ENCODE measurements around the gene ZNF524. TPM values are rescaled to one million over a fixed set of nuclear protein-coding genes. Genes with fewer than 3 reads are reported as not detected.
A peak's percentile ranks its signal among the peaks of the same experiment; 100 is the strongest.

The ZNF524 gene
- total and polyA plus RNA-seq, 2 donors, result 13.3 to 25.0 TPM

DNA sequence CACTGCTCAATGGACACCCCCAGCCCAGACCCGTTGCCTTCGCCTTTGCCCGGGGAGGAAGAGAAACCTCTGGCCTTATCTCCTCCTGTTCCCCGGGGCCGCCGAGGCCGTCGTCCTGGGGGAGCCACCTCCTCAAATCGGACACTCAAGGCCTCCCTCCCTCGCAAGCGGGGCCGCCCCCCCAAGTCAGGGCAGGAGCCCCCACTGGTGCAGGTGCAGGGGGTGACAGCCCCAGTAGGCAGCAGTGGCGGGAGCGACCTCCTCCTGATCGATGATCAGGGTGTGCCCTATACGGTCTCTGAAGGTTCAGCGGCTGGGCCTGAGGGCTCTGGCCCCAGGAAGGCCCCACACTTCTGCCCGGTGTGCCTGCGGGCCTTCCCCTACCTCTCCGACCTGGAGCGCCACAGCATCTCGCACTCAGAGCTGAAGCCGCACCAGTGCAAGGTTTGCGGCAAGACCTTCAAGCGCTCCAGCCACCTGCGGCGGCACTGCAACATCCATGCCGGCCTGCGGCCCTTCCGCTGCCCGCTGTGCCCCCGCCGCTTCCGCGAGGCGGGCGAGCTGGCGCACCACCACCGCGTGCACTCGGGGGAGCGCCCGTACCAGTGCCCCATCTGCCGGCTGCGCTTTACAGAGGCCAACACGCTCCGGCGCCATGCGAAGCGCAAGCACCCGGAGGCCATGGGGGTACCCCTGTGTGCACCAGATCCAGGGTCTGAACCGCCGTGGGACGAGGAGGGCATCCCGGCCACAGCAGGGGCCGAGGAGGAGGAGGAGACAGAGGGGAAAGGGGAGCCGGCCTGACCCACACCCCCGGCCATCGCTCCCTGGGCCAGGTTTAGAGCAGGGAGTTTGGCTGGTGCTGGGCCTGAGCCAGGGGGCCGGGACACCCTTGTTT, 2.3 kb downstream of the ZNF524 start:
- Histone ChIP-seq H3K9me3 (ENCODE audit: control insufficient read depth in 2 of 2, insufficient read depth in 1 of 2, low read length in 1 of 2) (peaks cover 0 to 7% of the 10 kb centered on the region in 2 donors), H3K27me3 (ENCODE audit: control insufficient read depth in 2 of 2, insufficient read depth in 1 of 2, low read length in 1 of 2) (no peaks in the 10 kb centered on the region), H3K27ac (ENCODE audit: low read depth in 1 of 2, low read length in 1 of 2) (no peak overlapping the region), H3K36me3 (ENCODE audit: control insufficient read depth in 2 of 2, insufficient read depth in 2 of 2, low read length in 1 of 2) (peaks cover 1 to 7% of the 10 kb centered on the region in 2 donors), H3K4me1 (ENCODE audit: control insufficient read depth in 2 of 2, insufficient read depth in 2 of 2, low read length in 2 of 2) (peaks cover 16 to 49% of the 10 kb centered on the region in 2 donors), H3K4me3 (ENCODE audit: low read length in 2 of 2) (no peak overlapping the region)
- no peak for DNase-seq (ENCODE audit: low read depth in 6 of 9, low spot score in 9 of 9)
- WGBS, result 99% methylated on average over 60 of the region's 60 CpGs

GRCh38 chr19:55603115-55603514, 3.0 kb downstream of the ZNF524 start:
- Histone ChIP-seq H3K36me3 (ENCODE audit: control insufficient read depth in 2 of 2, insufficient read depth in 2 of 2, low read length in 1 of 2) (peaks cover 0 to 4% of the 10 kb centered on the region in 2 donors), H3K27ac (ENCODE audit: low read depth in 1 of 2, low read length in 1 of 2) (no peak overlapping the region), H3K4me3 (ENCODE audit: low read length in 2 of 2) (no peak overlapping the region), H3K4me1 (ENCODE audit: control insufficient read depth in 2 of 2, insufficient read depth in 2 of 2, low read length in 2 of 2) (peaks cover 16 to 49% of the 10 kb centered on the region in 2 donors), H3K27me3 (ENCODE audit: control insufficient read depth in 2 of 2, insufficient read depth in 1 of 2, low read length in 1 of 2) (no peaks in the 10 kb centered on the region), H3K9me3 (ENCODE audit: control insufficient read depth in 2 of 2, insufficient read depth in 1 of 2, low read length in 1 of 2) (peaks cover 0 to 7% of the 10 kb centered on the region in 2 donors)
- WGBS, result 98% methylated on average over 21 of the region's 21 CpGs
- DNase-seq (ENCODE audit: low read depth in 6 of 9, low spot score in 9 of 9), result no peak

DNA sequence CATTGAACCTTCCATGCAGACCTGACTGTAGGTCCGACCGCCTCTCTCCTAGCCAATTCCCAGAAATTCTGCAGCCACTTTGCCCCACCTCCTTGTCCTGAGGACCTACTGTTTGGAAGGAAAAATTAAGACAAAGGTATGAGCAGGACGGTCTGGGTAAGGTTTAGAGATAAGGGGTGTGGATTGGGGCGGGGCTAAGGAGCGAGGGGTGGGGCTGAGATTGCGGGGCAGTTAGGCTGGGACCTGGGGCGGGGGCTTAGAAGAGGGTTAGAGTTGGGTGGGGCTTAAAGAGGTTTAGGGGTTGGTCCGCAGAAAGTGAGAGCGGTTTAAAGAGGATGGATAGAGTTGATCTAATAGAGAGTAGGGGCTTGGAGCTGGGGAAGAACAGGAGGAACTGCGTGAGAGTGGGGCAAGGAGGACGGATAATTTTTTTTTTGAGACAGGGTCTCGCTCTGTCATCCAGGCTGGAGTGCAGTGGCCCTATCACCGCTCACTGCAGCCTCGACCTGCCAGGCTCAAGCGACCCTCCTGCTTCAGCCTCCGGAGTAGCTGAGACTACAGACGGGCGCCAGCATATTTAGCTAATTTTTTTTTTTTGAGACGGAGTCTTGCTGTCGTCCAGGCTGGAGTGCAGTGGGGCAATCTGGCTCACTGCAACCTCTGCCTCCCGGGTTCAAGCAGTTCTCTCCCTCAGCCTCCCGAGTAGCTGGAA, 3.6 kb downstream of the ZNF524 start:
- Histone ChIP-seq H3K4me1 (ENCODE audit: control insufficient read depth in 2 of 2, insufficient read depth in 2 of 2, low read length in 2 of 2) (peaks cover 16 to 46% of the 10 kb centered on the region in 2 donors), H3K27me3 (ENCODE audit: control insufficient read depth in 2 of 2, insufficient read depth in 1 of 2, low read length in 1 of 2) (no peaks in the 10 kb centered on the region), H3K27ac (ENCODE audit: low read depth in 1 of 2, low read length in 1 of 2) (no peak overlapping the region), H3K4me3 (ENCODE audit: low read length in 2 of 2) (no peak overlapping the region), H3K9me3 (ENCODE audit: control insufficient read depth in 2 of 2, insufficient read depth in 1 of 2, low read length in 1 of 2) (peaks cover 0 to 7% of the 10 kb centered on the region in 2 donors), H3K36me3 (ENCODE audit: control insufficient read depth in 2 of 2, insufficient read depth in 2 of 2, low read length in 1 of 2) (peaks cover 0 to 4% of the 10 kb centered on the region in 2 donors)
- WGBS, result 92% methylated on average over 22 of the region's 22 CpGs
- DNase-seq (ENCODE audit: low read depth in 6 of 9, low spot score in 9 of 9), result no peak

GRCh38 chr19:55605207-55605636, 5.1 kb downstream of the ZNF524 start:
- H3K27ac ChIP-seq (ENCODE audit: low read depth in 1 of 2, low read length in 1 of 2), result peak overlapping the region; percentile 86 to 97
- DNase-seq (ENCODE audit: low read depth in 6 of 9, low spot score in 9 of 9), result peak; percentile 87 to 98 (median 92)
- 2% methylated on average over 43 of the region's 43 CpGs for WGBS
- peaks cover 16 to 44% of the 10 kb centered on the region in 2 donors for H3K4me1 ChIP-seq (ENCODE audit: control insufficient read depth in 2 of 2, insufficient read depth in 2 of 2, low read length in 2 of 2)
- H3K36me3 ChIP-seq (ENCODE audit: control insufficient read depth in 2 of 2, insufficient read depth in 2 of 2, low read length in 1 of 2), result peaks cover 8 to 11% of the 10 kb centered on the region in 2 donors
- no peaks in the 10 kb centered on the region for H3K9me3 ChIP-seq (ENCODE audit: control insufficient read depth in 2 of 2, insufficient read depth in 1 of 2, low read length in 1 of 2)
- H3K4me3 ChIP-seq (ENCODE audit: low read length in 2 of 2), result peak overlapping the region; percentile 56 to 87
- no peaks in the 10 kb centered on the region for H3K27me3 ChIP-seq (ENCODE audit: control insufficient read depth in 2 of 2, insufficient read depth in 1 of 2, low read length in 1 of 2)

DNA sequence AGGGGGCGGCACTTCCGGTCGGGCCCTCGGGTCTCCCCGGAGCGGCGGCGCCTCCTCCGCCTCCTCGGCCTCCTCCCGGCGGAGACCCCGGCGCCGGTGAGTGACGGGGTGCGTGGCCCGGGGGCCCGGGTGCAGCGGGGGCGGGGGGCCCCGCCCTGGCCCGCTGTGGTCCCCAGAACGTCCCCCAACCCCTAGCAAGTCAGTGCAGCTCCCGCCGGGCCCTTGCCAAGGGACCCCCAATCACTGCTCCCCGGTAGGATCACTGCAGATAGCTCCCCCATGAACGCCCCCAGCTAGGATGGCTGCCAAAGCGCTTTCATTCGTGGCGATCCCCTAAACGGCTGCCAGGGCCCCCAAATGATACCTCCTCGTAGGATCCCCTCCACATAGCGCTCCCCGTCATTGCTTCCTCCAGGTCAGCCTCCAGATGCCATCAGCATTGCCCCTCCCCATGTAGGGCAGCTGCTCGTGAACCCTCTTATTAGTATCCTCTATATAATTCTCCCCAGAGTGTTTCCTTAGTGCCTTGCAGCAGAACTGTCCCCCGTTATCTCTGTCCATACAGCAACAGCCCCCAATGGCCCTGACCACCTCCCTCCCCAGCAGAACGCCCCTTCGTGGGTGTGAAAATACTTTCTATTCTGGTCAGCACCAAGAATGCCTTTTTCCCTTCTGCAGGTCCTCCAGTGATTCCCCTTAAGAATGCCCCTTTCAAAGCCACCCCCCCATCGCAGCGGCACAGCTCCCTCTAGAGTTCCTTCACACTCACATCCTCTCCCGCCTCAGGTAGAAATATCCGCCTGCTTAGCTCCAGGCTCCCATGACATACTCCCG, 5.8 kb downstream of the ZNF524 start, which contains the start of gene ZNF865:
Gene ZNF865 (plus strand): TSS at position 11 of the 834 bp plus-strand sequence. CDS start 7,972 bp downstream, outside the sequence.
- peak within 1 kb of the TSS; percentile 81 to 87 for H3K4me3 ChIP-seq (ENCODE audit: low read length in 2 of 2)
- peak in 6 of 9 donors; percentile 49 to 86 (median 70) for DNase-seq (ENCODE audit: low read depth in 6 of 9, low spot score in 9 of 9)
- H3K27me3 ChIP-seq (ENCODE audit: control insufficient read depth in 2 of 2, insufficient read depth in 1 of 2, low read length in 1 of 2), result no peaks in the 10 kb centered on the region
- H3K4me1 ChIP-seq (ENCODE audit: control insufficient read depth in 2 of 2, insufficient read depth in 2 of 2, low read length in 2 of 2), result peaks cover 15 to 40% of the 10 kb centered on the region in 2 donors
- peak within 1 kb of the TSS; percentile 86 to 97 for H3K27ac ChIP-seq (ENCODE audit: low read depth in 1 of 2, low read length in 1 of 2)
- H3K9me3 ChIP-seq (ENCODE audit: control insufficient read depth in 2 of 2, insufficient read depth in 1 of 2, low read length in 1 of 2), result no peaks in the 10 kb centered on the region
- H3K36me3 ChIP-seq (ENCODE audit: control insufficient read depth in 2 of 2, insufficient read depth in 2 of 2, low read length in 1 of 2), result peaks cover 11 to 12% of the 10 kb centered on the region in 2 donors
- under 1% methylated on average over 44 of the region's 44 CpGs for WGBS

DNA sequence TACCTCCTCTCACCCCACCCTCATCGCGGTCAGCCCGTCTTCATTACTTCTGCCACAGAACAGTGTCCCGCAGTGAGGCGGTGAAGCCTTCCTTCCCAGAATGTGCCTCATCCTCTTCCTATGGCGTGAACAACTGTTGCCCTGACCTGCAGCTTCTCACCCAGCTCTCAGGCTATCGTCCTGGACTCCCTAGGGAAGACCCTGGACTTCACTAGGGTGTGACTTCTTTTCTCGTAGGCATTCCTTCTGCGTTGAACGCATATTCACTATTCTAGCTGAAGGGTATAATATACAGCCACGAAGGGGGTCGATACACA, 6.3 kb downstream of the ZNF524 start:
- H3K4me3 ChIP-seq (ENCODE audit: low read length in 2 of 2), result peak overlapping the region; percentile 81 to 87
- peaks cover 10 to 34% of the 10 kb centered on the region in 2 donors for H3K4me1 ChIP-seq (ENCODE audit: control insufficient read depth in 2 of 2, insufficient read depth in 2 of 2, low read length in 2 of 2)
- 33% methylated on average over 12 of the region's 12 CpGs for WGBS
- H3K27ac ChIP-seq (ENCODE audit: low read depth in 1 of 2, low read length in 1 of 2), result peak overlapping the region; percentile 22 to 86
- H3K9me3 ChIP-seq (ENCODE audit: control insufficient read depth in 2 of 2, insufficient read depth in 1 of 2, low read length in 1 of 2), result no peaks in the 10 kb centered on the region
- H3K36me3 ChIP-seq (ENCODE audit: control insufficient read depth in 2 of 2, insufficient read depth in 2 of 2, low read length in 1 of 2), result peaks cover 11 to 12% of the 10 kb centered on the region in 2 donors
- DNase-seq (ENCODE audit: low read depth in 6 of 9, low spot score in 9 of 9), result no peak
- H3K27me3 ChIP-seq (ENCODE audit: control insufficient read depth in 2 of 2, insufficient read depth in 1 of 2, low read length in 1 of 2), result no peaks in the 10 kb centered on the region

GRCh38 chr19:55606817-55607216, 6.7 kb downstream of the ZNF524 start:
- Histone ChIP-seq H3K27ac (ENCODE audit: low read depth in 1 of 2, low read length in 1 of 2) (peak overlapping the region in 1 of 2 donors; percentile 86), H3K27me3 (ENCODE audit: control insufficient read depth in 2 of 2, insufficient read depth in 1 of 2, low read length in 1 of 2) (no peaks in the 10 kb centered on the region), H3K4me1 (ENCODE audit: control insufficient read depth in 2 of 2, insufficient read depth in 2 of 2, low read length in 2 of 2) (peaks cover 10 to 30% of the 10 kb centered on the region in 2 donors), H3K36me3 (ENCODE audit: control insufficient read depth in 2 of 2, insufficient read depth in 2 of 2, low read length in 1 of 2) (peaks cover 11 to 12% of the 10 kb centered on the region in 2 donors), H3K9me3 (ENCODE audit: control insufficient read depth in 2 of 2, insufficient read depth in 1 of 2, low read length in 1 of 2) (no peaks in the 10 kb centered on the region), H3K4me3 (ENCODE audit: low read length in 2 of 2) (peak overlapping the region in 1 of 2 donors; percentile 81)
- WGBS, result 81% methylated on average over 9 of the region's 9 CpGs
- no peak for DNase-seq (ENCODE audit: low read depth in 6 of 9, low spot score in 9 of 9)

GRCh38 chr19:55609326-55609725, 9.2 kb downstream of the ZNF524 start:
- 97% methylated on average over 5 of the region's 5 CpGs for WGBS
- no peak for DNase-seq (ENCODE audit: low read depth in 6 of 9, low spot score in 9 of 9)
- H3K27me3 ChIP-seq (ENCODE audit: control insufficient read depth in 2 of 2, insufficient read depth in 1 of 2, low read length in 1 of 2), result no peaks in the 10 kb centered on the region
- H3K36me3 ChIP-seq (ENCODE audit: control insufficient read depth in 2 of 2, insufficient read depth in 2 of 2, low read length in 1 of 2), result peaks cover 12 to 20% of the 10 kb centered on the region in 2 donors
- H3K27ac ChIP-seq (ENCODE audit: low read depth in 1 of 2, low read length in 1 of 2), result no peak overlapping the region
- H3K4me3 ChIP-seq (ENCODE audit: low read length in 2 of 2), result no peak overlapping the region
- peaks cover 10 to 21% of the 10 kb centered on the region in 2 donors for H3K4me1 ChIP-seq (ENCODE audit: control insufficient read depth in 2 of 2, insufficient read depth in 2 of 2, low read length in 2 of 2)
- H3K9me3 ChIP-seq (ENCODE audit: control insufficient read depth in 2 of 2, insufficient read depth in 1 of 2, low read length in 1 of 2), result no peaks in the 10 kb centered on the region

Measured in thymus (tissue), 11 donors.